Esophagus squamous epithelium (tissue), 4 donors: ENCODE results near the gene OR56A1.

Experiments used
- POLR2A ChIP-seq, 4 donors: fragments of 450-650 bp; IDR thresholded peaks; one replicate each; pipeline ENCODE4 v1.6.1; 2017; ENCODE audit warnings: antibody characterized with exemption in 4 of 4, mild to moderate bottlenecking in 4 of 4, moderate library complexity in 3 of 4
- TF ChIP-seq, protein P1 (sequence below), 6 experiments: fragments of 450-650 bp in 4 of 6; fragments of 200-600 bp in 2 of 6; sonication (generic) in 2 of 6; IDR thresholded peaks; one replicate each; pipeline ENCODE4 v1.5.1; 2016 to 2019; ENCODE audit warnings: antibody characterized with exemption in 6 of 6, mild to moderate bottlenecking in 4 of 6, moderate library complexity in 4 of 6

DNA sequence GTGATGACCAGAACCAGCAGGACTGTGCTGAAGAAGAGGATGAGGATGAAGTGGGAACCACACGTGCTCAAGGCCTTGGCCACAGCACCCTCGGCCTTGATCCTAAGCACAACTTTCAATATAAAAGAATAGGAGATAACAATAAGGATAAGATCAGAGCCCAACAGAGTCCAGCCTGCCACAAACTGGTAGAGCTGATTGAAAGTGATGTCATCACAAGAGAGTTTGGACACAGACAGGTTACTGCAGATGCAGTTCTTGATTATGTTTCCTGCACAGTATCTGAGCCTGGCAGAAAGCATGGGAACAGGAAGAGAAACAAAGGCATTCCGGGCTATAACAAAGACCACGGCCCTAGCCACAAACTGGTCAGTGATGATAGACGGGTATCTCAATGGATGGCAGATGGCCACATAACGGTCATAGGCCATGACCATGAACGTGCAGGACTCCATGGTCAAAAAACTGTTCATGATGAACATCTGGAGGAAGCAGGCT lies 28.3 kb downstream of the OR56A1 start:
- TF ChIP-seq, protein P1, sequence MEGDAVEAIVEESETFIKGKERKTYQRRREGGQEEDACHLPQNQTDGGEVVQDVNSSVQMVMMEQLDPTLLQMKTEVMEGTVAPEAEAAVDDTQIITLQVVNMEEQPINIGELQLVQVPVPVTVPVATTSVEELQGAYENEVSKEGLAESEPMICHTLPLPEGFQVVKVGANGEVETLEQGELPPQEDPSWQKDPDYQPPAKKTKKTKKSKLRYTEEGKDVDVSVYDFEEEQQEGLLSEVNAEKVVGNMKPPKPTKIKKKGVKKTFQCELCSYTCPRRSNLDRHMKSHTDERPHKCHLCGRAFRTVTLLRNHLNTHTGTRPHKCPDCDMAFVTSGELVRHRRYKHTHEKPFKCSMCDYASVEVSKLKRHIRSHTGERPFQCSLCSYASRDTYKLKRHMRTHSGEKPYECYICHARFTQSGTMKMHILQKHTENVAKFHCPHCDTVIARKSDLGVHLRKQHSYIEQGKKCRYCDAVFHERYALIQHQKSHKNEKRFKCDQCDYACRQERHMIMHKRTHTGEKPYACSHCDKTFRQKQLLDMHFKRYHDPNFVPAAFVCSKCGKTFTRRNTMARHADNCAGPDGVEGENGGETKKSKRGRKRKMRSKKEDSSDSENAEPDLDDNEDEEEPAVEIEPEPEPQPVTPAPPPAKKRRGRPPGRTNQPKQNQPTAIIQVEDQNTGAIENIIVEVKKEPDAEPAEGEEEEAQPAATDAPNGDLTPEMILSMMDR (IDR thresholded peaks at IDR 0.05), result no peak
- no peak for TF ChIP-seq POLR2A (IDR thresholded peaks at IDR 0.05)
